Adrenal gland (tissue), 12 donors: Measurements from ENCODE around the gene NAT10. TPM values are rescaled to one million over a fixed set of nuclear protein-coding genes. Genes with fewer than 3 reads are reported as not detected.

Source experiments
- DNase-seq, 7 donors: peaks; one replicate each; pipeline ENCODE4 v3.0.0-alpha.2; 2019 to 2020
- H3K27ac ChIP-seq, 5 donors: fragments of 200-600 bp; sonication (generic) in 4 of 5; 1 replicate in 3 of 5; 2 replicates in 2 of 5; pipeline versions ENCODE4 v1.5.1 to v1.8.0; 2016 to 2020; ENCODE audit warnings: mild to moderate bottlenecking in 1 of 5
- H3K27me3 ChIP-seq: fragments of 200-600 bp; 2 replicates; pipeline ENCODE4 v1.8.0; 2021
- H3K36me3 ChIP-seq, 2 donors: fragments of 200-600 bp; replicated peaks in 1 of 2; 1 replicate in 1 of 2; 2 replicates in 1 of 2; pipeline versions ENCODE4 v1.5.1 to v1.8.0; 2018 to 2022
- H3K4me1 ChIP-seq, 2 donors: fragments of 200-600 bp; replicated peaks in 1 of 2; 1 replicate in 1 of 2; 2 replicates in 1 of 2; pipeline versions ENCODE4 v1.5.1 to v1.8.0; 2018 to 2021
- H3K4me3 ChIP-seq, 4 donors: fragments of 200-600 bp; sonication (generic) in 3 of 4; one replicate each; pipeline ENCODE4 v1.5.1; 2016 to 2018
- H3K9me3 ChIP-seq, 3 donors: fragments of 200-600 bp; sonication (generic) in 1 of 3; replicated peaks in 1 of 3; 1 replicate in 2 of 3; 2 replicates in 1 of 3; pipeline versions ENCODE4 v1.5.1 to v1.8.0; 2016 to 2021
- CTCF ChIP-seq, 6 experiments: fragments of 450-650 bp in 4 of 6; fragments of 200-600 bp in 2 of 6; sonication (generic) in 1 of 6; IDR thresholded peaks; 1 replicate in 5 of 6; 2 replicates in 1 of 6; pipeline versions ENCODE4 v1.5.1 to v1.8.0; 2016 to 2021; ENCODE audit warnings: antibody characterized with exemption in 6 of 6, mild to moderate bottlenecking in 2 of 6, moderate library complexity in 1 of 6
- POLR2A ChIP-seq, 2 donors: fragments of 450-650 bp; IDR thresholded peaks; one replicate each; pipeline ENCODE4 v1.6.1; 2017; ENCODE audit warnings: antibody characterized with exemption in 2 of 2, mild to moderate bottlenecking in 2 of 2, moderate library complexity in 1 of 2
- WGBS, 4 donors: extraction: QIAGEN DNeasy Blood & Tissue Kit in 2 of 4; methylation state at CpG; one replicate each; pipeline versions ENCODE4 v1.1.5 to v1.1.7; 2013 to 2017; 5-methylcytosine and 5-hydroxymethylcytosine counted together
- intact Hi-C, 2 donors: fragments of 100-400 bp; cut with DNase I; formaldehyde crosslinking; loops; one replicate each; pipeline versions ENCODE4 v1.14.1 to v1.15.0; 2022 to 2023
- polyA plus RNA-seq, 3 donors: library from polyadenylated mRNA; stranded (reverse); fragments of 200-250 nt in 2 of 3; fragments of 350-450 nt in 1 of 3; fragmentation: Illumina TruSeq in 1 of 3; extraction: RNeasy Lipid Tissue Mini Kit (QIAGEN cat#74804) in 1 of 3; gene quantifications; one replicate each; pipeline ENCODE4 v1.2.3, GENCODE V29; 2013 to 2014
- total RNA-seq, 9 donors: library from RNA; depleted of rRNA in 4 of 9; stranded (reverse); fragments of >200 nt in 4 of 9; fragments of 120-200 nt in 1 of 9; fragmentation: NEBNext Ultra II Directional in 1 of 9; extraction: Animal tissue kit (Norgen Biotek cat#: 25700) in 1 of 9; gene quantifications; one replicate each; pipeline versions ENCODE4 v1.1.0 to v1.2.4, GENCODE V29; 2013 to 2023
- donor health status: healthy with polysubstance abuse.
- donor health status: Bipolar disorder and iron deficiency.
- donor health status: DM: yes; HTN: yes; CAD: no.
- donor health status: DM: no; HTN: no; CAD: no.
- donor health status: DM: no; HTN: no; CAD: no.
- donor health status: DM: yes; HTN: yes; CAD: no.

Gene NAT10
- total and polyA plus RNA-seq, 12 donors: 16.8 to 65.2 (median 45.5) TPM

- no peaks in the 10 kb centered on the region for H3K27me3 ChIP-seq
- no peaks in the 10 kb centered on the region for H3K4me1 ChIP-seq
- H3K27ac ChIP-seq: no peak overlapping the region
- no peaks in the 10 kb centered on the region for H3K9me3 ChIP-seq
- DNase-seq: no peak
- 86 to 95% (median 91%) methylated on average over 7 of the region's 7 CpGs for WGBS, 4 donors
- H3K36me3 ChIP-seq: peaks cover 0 to 94% of the 10 kb centered on the region in 2 donors
- intact Hi-C loops: no loop called here
- H3K4me3 ChIP-seq: no peak overlapping the region
- TF ChIP-seq POLR2A (IDR thresholded peaks at IDR 0.05) (no peak), CTCF (IDR thresholded peaks at IDR 0.05) (no peak)
Observed at GRCh38 chr11:34139346-34139745, 33.9 kb downstream of the NAT10 start.

GRCh38 chr11:34140149-34140548, 34.7 kb downstream of the NAT10 start:
- H3K27me3 ChIP-seq: no peaks in the 10 kb centered on the region
- 92 to 97% (median 94%) methylated on average over 9 to 11 of the region's 11 CpGs for WGBS, 4 donors
- no peak for TF ChIP-seq CTCF (IDR thresholded peaks at IDR 0.05)
- TF ChIP-seq POLR2A (IDR thresholded peaks at IDR 0.05): no peak
- no peaks in the 10 kb centered on the region for H3K4me1 ChIP-seq
- intact Hi-C loops: loop anchor here in 1 of 2 donors (10.0 kb wide), 1 partner anchor 145 kb away; no protein-coding TSS in a partner anchor
- DNase-seq: no peak
- no peak overlapping the region for H3K27ac ChIP-seq
- H3K36me3 ChIP-seq: peaks cover 0 to 96% of the 10 kb centered on the region in 2 donors
- H3K9me3 ChIP-seq: no peaks in the 10 kb centered on the region
- H3K4me3 ChIP-seq: no peak overlapping the region

GRCh38 chr11:34143048-34143447, 37.6 kb downstream of the NAT10 start:
- DNase-seq: no peak
- no peak overlapping the region for H3K27ac ChIP-seq
- TF ChIP-seq CTCF (IDR thresholded peaks at IDR 0.05) (no peak), POLR2A (IDR thresholded peaks at IDR 0.05) (no peak)

GRCh38 chr11:34145073-34145472, 39.6 kb downstream of the NAT10 start:
- no peak overlapping the region for H3K4me3 ChIP-seq
- TF ChIP-seq POLR2A (IDR thresholded peaks at IDR 0.05): no peak
- no peak for TF ChIP-seq CTCF (IDR thresholded peaks at IDR 0.05)
- intact Hi-C loops: loop anchor here in 1 of 2 donors (10.0 kb wide), 1 partner anchor 150 kb away; no protein-coding TSS in a partner anchor
- H3K27ac ChIP-seq: no peak overlapping the region
- 64 to 82% (median 70%) methylated on average over 2 to 5 of the region's 5 CpGs for WGBS, 4 donors
- H3K4me1 ChIP-seq: no peaks in the 10 kb centered on the region
- no peak for DNase-seq
- no peaks in the 10 kb centered on the region for H3K27me3 ChIP-seq
- H3K36me3 ChIP-seq: peaks cover 0 to 93% of the 10 kb centered on the region in 2 donors
- H3K9me3 ChIP-seq: no peaks in the 10 kb centered on the region

More at GRCh38 chr11:34143048-34143447, 37.6 kb downstream of the NAT10 start:
- Histone ChIP-seq H3K4me1 (no peaks in the 10 kb centered on the region), H3K27me3 (no peaks in the 10 kb centered on the region), H3K36me3 (peaks cover 0 to 95% of the 10 kb centered on the region in 2 donors), H3K4me3 (no peak overlapping the region), H3K9me3 (no peaks in the 10 kb centered on the region)
- 65 to 79% (median 74%) methylated on average over 2 of the region's 2 CpGs for WGBS, 4 donors
- intact Hi-C loops: loop anchor here in 1 of 2 donors (10.0 kb wide), 1 partner anchor 148 kb away; no protein-coding TSS in a partner anchor
